ENCODE measurements around the gene SMIM27. TPM values are rescaled to one million over a fixed set of nuclear protein-coding genes. Genes with fewer than 3 reads are reported as not detected.

The SMIM27 gene
- total and polyA plus RNA-seq, 9 of the 15 experiments (the other 6 are each of a cell fraction or from before 2014, with no cell fraction given) = 2.9 to 16.1 (median 7.9) TPM

DNA sequence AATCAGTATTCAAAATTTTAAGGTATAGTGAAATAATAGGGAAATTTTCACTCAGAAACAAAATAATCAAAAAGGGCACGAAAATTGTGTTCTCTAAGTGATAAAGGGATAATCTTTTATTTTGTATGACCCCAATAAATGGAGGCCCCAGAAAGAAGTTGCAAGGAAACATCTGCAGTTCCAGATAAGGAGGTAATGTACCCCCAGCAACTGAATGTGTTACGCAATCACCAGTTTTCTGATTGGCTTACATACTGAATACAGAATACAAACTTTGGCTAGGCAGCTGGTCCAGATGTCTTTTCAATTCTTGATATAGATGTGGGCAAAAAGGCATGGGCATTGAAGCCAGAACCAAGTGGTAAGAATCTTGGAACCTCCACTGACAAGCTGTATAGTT is 2.0 kb downstream of the SMIM27 start (continued):
- TF ChIP-seq, protein P1, sequence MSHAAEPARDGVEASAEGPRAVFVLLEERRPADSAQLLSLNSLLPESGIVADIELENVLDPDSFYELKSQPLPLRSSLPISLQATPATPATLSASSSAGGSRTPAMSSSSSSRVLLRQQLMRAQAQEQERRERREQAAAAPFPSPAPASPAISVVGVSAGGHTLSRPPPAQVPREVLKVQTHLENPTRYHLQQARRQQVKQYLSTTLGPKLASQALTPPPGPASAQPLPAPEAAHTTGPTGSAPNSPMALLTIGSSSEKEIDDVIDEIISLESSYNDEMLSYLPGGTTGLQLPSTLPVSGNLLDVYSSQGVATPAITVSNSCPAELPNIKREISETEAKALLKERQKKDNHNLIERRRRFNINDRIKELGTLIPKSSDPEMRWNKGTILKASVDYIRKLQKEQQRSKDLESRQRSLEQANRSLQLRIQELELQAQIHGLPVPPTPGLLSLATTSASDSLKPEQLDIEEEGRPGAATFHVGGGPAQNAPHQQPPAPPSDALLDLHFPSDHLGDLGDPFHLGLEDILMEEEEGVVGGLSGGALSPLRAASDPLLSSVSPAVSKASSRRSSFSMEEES (CRISPR knock-in tag; IDR thresholded peaks at IDR 0.05) = no peak
- TF ChIP-seq KLF6 (CRISPR knock-in tag; IDR thresholded peaks at IDR 0.05; ENCODE audit: borderline replicate concordance) (no peak), RCOR1 (IDR thresholded peaks at IDR 0.05; ENCODE audit: borderline replicate concordance in 1 of 2, low read depth in 2 of 2, low read length in 2 of 2) (peak in 1 of 2 experiments; percentile 41; a peak in 1 of 4 replicates), MYBL2 (IDR thresholded peaks at IDR 0.05; ENCODE audit: low read depth) (peak; percentile 58), MYBL2 (CRISPR knock-in tag; IDR thresholded peaks at IDR 0.05; ENCODE audit: borderline replicate concordance) (no peak), ZNF384 (IDR thresholded peaks at IDR 0.05; ENCODE audit: low read depth, low read length) (no peak), PHF20 (IDR thresholded peaks at IDR 0.05; ENCODE audit: partially characterized antibody) (no peak), ZNF586 (CRISPR knock-in tag; conservative IDR thresholded peaks at IDR 0.05) (no peak), ZNF274 (IDR thresholded peaks at IDR 0.05; ENCODE audit: borderline replicate concordance, low read depth, low read length) (no peak), TBL1XR1 (IDR thresholded peaks at IDR 0.05; ENCODE audit: low read length in 2 of 2) (peak in 1 of 2 experiments; percentile 50; a peak in 1 of 4 replicates), RBFOX2 (IDR thresholded peaks at IDR 0.05; ENCODE audit: low read depth, low read length) (no peak)
- TF ChIP-seq, protein P2, sequence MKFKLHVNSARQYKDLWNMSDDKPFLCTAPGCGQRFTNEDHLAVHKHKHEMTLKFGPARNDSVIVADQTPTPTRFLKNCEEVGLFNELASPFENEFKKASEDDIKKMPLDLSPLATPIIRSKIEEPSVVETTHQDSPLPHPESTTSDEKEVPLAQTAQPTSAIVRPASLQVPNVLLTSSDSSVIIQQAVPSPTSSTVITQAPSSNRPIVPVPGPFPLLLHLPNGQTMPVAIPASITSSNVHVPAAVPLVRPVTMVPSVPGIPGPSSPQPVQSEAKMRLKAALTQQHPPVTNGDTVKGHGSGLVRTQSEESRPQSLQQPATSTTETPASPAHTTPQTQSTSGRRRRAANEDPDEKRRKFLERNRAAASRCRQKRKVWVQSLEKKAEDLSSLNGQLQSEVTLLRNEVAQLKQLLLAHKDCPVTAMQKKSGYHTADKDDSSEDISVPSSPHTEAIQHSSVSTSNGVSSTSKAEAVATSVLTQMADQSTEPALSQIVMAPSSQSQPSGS (CRISPR knock-in tag; IDR thresholded peaks at IDR 0.05) = no peak
- TF ChIP-seq, protein P3, sequence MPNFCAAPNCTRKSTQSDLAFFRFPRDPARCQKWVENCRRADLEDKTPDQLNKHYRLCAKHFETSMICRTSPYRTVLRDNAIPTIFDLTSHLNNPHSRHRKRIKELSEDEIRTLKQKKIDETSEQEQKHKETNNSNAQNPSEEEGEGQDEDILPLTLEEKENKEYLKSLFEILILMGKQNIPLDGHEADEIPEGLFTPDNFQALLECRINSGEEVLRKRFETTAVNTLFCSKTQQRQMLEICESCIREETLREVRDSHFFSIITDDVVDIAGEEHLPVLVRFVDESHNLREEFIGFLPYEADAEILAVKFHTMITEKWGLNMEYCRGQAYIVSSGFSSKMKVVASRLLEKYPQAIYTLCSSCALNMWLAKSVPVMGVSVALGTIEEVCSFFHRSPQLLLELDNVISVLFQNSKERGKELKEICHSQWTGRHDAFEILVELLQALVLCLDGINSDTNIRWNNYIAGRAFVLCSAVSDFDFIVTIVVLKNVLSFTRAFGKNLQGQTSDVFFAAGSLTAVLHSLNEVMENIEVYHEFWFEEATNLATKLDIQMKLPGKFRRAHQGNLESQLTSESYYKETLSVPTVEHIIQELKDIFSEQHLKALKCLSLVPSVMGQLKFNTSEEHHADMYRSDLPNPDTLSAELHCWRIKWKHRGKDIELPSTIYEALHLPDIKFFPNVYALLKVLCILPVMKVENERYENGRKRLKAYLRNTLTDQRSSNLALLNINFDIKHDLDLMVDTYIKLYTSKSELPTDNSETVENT (CRISPR knock-in tag; IDR thresholded peaks at IDR 0.05) = no peak
- TF ChIP-seq, protein P4, sequence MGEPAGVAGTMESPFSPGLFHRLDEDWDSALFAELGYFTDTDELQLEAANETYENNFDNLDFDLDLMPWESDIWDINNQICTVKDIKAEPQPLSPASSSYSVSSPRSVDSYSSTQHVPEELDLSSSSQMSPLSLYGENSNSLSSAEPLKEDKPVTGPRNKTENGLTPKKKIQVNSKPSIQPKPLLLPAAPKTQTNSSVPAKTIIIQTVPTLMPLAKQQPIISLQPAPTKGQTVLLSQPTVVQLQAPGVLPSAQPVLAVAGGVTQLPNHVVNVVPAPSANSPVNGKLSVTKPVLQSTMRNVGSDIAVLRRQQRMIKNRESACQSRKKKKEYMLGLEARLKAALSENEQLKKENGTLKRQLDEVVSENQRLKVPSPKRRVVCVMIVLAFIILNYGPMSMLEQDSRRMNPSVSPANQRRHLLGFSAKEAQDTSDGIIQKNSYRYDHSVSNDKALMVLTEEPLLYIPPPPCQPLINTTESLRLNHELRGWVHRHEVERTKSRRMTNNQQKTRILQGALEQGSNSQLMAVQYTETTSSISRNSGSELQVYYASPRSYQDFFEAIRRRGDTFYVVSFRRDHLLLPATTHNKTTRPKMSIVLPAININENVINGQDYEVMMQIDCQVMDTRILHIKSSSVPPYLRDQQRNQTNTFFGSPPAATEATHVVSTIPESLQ (CRISPR knock-in tag; IDR thresholded peaks at IDR 0.05) = no peak
- TF ChIP-seq, protein P5, sequence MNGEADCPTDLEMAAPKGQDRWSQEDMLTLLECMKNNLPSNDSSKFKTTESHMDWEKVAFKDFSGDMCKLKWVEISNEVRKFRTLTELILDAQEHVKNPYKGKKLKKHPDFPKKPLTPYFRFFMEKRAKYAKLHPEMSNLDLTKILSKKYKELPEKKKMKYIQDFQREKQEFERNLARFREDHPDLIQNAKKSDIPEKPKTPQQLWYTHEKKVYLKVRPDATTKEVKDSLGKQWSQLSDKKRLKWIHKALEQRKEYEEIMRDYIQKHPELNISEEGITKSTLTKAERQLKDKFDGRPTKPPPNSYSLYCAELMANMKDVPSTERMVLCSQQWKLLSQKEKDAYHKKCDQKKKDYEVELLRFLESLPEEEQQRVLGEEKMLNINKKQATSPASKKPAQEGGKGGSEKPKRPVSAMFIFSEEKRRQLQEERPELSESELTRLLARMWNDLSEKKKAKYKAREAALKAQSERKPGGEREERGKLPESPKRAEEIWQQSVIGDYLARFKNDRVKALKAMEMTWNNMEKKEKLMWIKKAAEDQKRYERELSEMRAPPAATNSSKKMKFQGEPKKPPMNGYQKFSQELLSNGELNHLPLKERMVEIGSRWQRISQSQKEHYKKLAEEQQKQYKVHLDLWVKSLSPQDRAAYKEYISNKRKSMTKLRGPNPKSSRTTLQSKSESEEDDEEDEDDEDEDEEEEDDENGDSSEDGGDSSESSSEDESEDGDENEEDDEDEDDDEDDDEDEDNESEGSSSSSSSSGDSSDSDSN (IDR thresholded peaks at IDR 0.05; ENCODE audit: borderline replicate concordance in 1 of 2, low read depth in 2 of 2, low read length in 2 of 2) = no peak
- TF ChIP-seq, protein P6, sequence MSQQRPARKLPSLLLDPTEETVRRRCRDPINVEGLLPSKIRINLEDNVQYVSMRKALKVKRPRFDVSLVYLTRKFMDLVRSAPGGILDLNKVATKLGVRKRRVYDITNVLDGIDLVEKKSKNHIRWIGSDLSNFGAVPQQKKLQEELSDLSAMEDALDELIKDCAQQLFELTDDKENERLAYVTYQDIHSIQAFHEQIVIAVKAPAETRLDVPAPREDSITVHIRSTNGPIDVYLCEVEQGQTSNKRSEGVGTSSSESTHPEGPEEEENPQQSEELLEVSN (IDR thresholded peaks at IDR 0.05; ENCODE audit: borderline replicate concordance in 1 of 2, extremely low read depth in 1 of 2, insufficient read depth in 1 of 2, insufficient read length in 1 of 2, low read depth in 1 of 2, low read length in 1 of 2, poor library complexity in 1 of 2, severe bottlenecking in 1 of 2) = no peak
